BLaER1 (cell line): Measurements from ENCODE around the gene PPP1R7.

Experiments used
- H3K27ac ChIP-seq: shearing (Covaris generic); formaldehyde crosslinking; 2 replicates; pipeline ENCODE4 v1.8.1; 2022
- H3K27me3 ChIP-seq: shearing (Covaris generic); formaldehyde crosslinking; 2 replicates; pipeline ENCODE4 v1.8.1; 2022
- H3K36me3 ChIP-seq: shearing (Covaris generic); formaldehyde crosslinking; 2 replicates; pipeline ENCODE4 v1.8.1; 2022
- H3K4me1 ChIP-seq: shearing (Covaris generic); formaldehyde crosslinking; 2 replicates; pipeline ENCODE4 v1.8.1; 2022
- H3K4me2 ChIP-seq: shearing (Covaris generic); formaldehyde crosslinking; 2 replicates; pipeline ENCODE4 v1.8.1; 2022
- H3K4me3 ChIP-seq: shearing (Covaris generic); formaldehyde crosslinking; 2 replicates; pipeline ENCODE4 v1.8.1; 2022
- H3K9ac ChIP-seq: shearing (Covaris generic); formaldehyde crosslinking; 2 replicates; pipeline ENCODE4 v1.8.1; 2022
- H3K9me3 ChIP-seq: shearing (Covaris generic); formaldehyde crosslinking; 2 replicates; pipeline ENCODE4 v1.8.1; 2022
- H4K20me1 ChIP-seq: shearing (Covaris generic); formaldehyde crosslinking; 2 replicates; pipeline ENCODE4 v1.8.1; 2022
- Cebpa-rat ChIP-seq: shearing (Covaris generic); IDR thresholded peaks from 2 replicates; pipeline ENCODE4 v1.8.1; 2022

The PPP1R7 gene

DNA sequence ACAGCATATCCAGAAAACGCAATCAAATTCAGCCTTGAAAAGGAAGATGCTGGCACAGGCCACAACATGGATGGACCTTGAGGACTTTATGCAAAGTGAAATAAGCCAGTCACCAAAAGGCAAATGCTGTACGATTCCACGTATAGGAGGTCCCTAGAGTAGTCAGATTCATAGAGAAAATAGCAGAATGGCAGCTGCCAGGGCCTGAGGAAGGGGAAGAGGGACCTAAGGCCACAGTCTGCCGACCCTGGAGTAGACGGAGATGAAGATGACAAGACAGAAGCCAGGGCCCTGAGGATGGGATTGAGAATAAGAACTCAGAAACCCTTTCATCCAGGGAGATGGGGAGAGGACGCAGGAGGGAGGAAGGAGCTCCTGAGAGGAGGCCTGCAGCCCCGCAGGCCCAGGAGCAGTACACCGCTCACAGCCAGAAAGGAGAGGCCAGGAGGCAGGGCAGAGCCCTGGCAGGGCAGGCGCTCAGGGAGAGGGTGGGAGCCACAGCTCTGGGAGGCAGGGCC is 40.1 kb upstream of the PPP1R7 start:
- Histone ChIP-seq H3K4me3 (no peak overlapping the region), H3K4me2 (peak overlapping the region; percentile 68), H4K20me1 (no peaks in the 10 kb centered on the region), H3K27ac (peak overlapping the region; percentile 59), H3K9me3 (no peaks in the 10 kb centered on the region), H3K4me1 (peaks cover 56% of the 10 kb centered on the region), H3K36me3 (peaks cover 70% of the 10 kb centered on the region), H3K27me3 (no peaks in the 10 kb centered on the region), H3K9ac (no peak overlapping the region)
- TF ChIP-seq Cebpa-rat, result no peak

DNA sequence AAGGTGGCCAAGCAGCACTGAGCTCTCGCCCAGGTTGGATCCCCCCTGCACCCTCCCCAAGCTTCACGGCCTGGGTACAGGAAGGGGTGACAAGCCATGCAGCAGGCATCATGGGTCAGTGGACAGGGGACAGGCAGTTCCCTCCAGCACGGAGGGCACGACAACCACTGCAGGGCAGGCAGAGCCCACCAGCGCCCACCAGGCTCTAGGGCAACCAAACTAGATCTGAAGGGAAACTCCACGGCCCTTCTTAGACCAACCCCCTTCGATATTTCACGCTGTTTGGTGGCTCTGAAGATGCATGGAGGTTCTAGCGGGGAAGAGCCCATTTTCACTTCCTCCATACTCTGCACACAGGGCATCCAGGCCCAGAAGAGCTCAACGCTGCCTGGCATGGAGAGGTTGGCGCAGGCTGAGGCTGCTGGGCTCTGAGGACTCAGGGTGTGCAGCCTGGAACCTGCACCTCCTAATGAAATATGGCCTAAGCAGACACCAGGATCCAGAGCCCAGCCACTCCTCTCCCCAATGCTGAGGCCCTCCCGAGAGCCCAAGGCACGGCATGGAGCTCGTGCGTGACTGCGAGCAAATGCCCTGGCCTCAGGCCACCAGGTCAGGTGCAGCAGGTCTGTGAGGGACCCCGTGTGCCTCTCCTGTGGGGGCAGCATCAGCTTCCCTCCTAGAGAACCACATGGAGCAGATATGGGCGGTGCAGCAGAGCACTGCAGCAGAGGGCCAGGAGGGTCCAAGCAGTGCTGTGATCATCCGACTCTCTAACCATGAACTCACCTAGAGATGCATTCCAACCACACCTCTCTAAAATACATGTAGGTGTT is 39.4 kb upstream of the PPP1R7 start:
- Histone ChIP-seq H3K4me2 (peak overlapping the region; percentile 68), H3K4me1 (peaks cover 49% of the 10 kb centered on the region), H3K27ac (peak overlapping the region; percentile 59), H4K20me1 (no peaks in the 10 kb centered on the region), H3K9me3 (no peaks in the 10 kb centered on the region), H3K4me3 (no peak overlapping the region), H3K27me3 (no peaks in the 10 kb centered on the region), H3K9ac (no peak overlapping the region), H3K36me3 (peaks cover 73% of the 10 kb centered on the region)
- no peak for TF ChIP-seq Cebpa-rat

DNA sequence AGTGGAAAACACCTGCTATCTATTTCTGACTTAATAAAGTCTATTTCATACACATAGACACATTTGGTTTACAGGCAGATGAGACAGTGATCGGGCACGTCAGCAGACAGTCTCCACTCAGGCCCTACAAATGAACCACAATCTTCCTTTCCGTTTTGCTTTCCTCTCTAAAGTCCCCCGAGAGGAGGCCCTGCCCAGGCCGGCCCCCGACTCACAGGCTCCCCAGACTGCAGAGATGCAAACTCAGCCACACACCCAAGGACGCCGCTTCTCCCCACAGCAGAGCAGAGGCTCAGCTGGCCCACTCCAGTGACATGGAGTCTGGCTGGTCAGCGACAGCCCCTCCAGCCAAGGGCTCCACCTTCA is 38.8 kb upstream of the PPP1R7 start:
- Histone ChIP-seq H3K4me1 (peaks cover 43% of the 10 kb centered on the region), H3K9ac (0 out of 2 replicates have a peak overlapping the region, but pooled peaks have one; percentile 55), H3K4me3 (no peak overlapping the region), H3K27ac (0 out of 2 replicates have a peak overlapping the region, but pooled peaks have one; percentile 44), H3K27me3 (no peaks in the 10 kb centered on the region), H3K4me2 (peak overlapping the region; percentile 68), H3K36me3 (peaks cover 77% of the 10 kb centered on the region), H3K9me3 (no peaks in the 10 kb centered on the region), H4K20me1 (no peaks in the 10 kb centered on the region)
- TF ChIP-seq Cebpa-rat, result no peak

DNA sequence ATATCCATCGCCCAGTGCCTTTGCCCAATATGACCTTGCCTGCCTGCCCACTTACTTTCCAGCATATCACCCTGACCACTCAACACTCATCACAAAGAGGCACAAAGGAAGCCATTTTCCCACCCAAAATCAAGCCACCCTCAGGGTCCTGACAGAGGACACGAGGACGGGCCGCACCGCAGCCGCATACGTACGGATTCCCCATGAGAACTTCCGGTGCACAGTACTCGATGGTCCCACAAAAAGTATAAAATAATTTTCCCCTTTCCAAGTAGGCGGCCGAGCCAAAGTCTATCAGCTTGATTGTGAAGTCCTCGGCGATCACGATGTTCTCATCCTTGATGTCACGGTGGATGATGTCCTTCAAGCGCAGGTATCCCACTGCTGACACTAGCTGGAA is 38.2 kb upstream of the PPP1R7 start:
- 0 out of 2 replicates have a peak overlapping the region, but pooled peaks have one; percentile 55 for H3K9ac ChIP-seq
- H4K20me1 ChIP-seq, result no peaks in the 10 kb centered on the region
- no peak overlapping the region for H3K4me2 ChIP-seq
- H3K27me3 ChIP-seq, result no peaks in the 10 kb centered on the region
- peaks cover 77% of the 10 kb centered on the region for H3K36me3 ChIP-seq
- H3K4me3 ChIP-seq, result no peak overlapping the region
- peaks cover 41% of the 10 kb centered on the region for H3K4me1 ChIP-seq
- H3K27ac ChIP-seq, result no peak overlapping the region
- TF ChIP-seq Cebpa-rat, result no peak
- no peaks in the 10 kb centered on the region for H3K9me3 ChIP-seq

DNA sequence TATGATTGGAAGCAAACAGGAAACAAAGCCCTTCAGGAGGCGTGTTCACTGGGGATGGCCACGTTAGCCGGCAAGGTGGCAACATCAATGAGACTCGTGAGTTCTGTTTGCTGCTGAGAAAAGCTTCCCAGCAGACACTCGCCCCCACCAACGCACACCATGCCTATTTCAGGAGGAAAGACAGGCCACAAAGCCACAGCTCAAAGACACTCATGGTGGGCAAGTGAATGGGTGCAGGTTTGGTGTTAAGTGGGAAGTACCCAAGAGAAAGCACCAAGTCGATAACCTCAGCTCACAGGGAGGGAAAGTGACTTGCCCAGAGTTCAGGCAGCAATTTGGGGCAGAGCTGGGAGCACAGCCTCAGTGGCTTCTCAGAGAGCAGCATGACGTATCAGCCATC is 37.7 kb upstream of the PPP1R7 start:
- Histone ChIP-seq H3K4me1 (peaks cover 41% of the 10 kb centered on the region), H3K36me3 (peaks cover 75% of the 10 kb centered on the region), H3K9me3 (no peaks in the 10 kb centered on the region), H3K27me3 (no peaks in the 10 kb centered on the region), H3K9ac (no peak overlapping the region), H4K20me1 (no peaks in the 10 kb centered on the region), H3K4me3 (no peak overlapping the region), H3K4me2 (no peak overlapping the region), H3K27ac (no peak overlapping the region)
- no peak for TF ChIP-seq Cebpa-rat

DNA sequence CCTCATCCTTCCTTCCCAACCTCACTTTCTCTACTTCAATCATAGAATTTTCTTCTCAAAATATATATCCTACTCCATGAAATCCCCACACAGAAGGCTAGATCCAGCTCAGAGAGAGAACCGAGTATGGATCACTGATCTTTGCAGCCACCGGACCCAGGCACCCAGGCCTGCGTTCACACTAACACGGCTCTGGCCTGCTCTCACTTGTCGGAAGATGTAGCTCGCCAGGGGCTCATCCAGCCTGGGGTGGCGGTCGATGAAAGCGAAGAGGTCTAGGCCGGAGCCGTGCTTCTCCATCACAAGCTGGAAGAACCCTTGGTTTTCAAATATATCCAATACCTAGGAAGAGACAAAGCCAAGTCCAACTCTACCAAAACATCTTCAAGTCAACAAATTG is 35.4 kb upstream of the PPP1R7 start:
- Histone ChIP-seq H3K4me2 (no peak overlapping the region), H3K4me3 (no peak overlapping the region), H3K36me3 (peaks cover 65% of the 10 kb centered on the region), H3K9me3 (no peaks in the 10 kb centered on the region), H3K9ac (no peak overlapping the region), H3K27me3 (no peaks in the 10 kb centered on the region), H3K27ac (no peak overlapping the region), H4K20me1 (no peaks in the 10 kb centered on the region), H3K4me1 (peaks cover 28% of the 10 kb centered on the region)
- no peak for TF ChIP-seq Cebpa-rat

DNA sequence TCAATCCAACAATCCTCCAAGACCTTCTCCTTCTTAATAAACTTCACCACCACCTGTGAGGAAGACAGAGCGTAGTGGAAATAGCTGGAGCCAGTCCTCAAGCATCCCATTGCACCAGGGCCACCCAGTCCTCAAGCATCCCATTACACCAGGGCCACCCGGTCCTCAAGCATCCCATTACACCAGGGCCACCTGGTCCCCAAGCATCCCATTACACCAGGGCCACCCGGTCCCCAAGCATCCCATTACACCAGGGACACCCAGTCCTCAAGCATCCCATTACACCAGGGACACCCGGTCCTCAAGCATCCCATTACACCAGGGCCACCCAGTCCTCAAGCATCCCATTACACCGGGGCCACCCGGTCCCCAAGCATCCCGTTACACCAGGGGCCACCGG is 34.9 kb upstream of the PPP1R7 start:
- no peak overlapping the region for H3K4me3 ChIP-seq

DNA sequence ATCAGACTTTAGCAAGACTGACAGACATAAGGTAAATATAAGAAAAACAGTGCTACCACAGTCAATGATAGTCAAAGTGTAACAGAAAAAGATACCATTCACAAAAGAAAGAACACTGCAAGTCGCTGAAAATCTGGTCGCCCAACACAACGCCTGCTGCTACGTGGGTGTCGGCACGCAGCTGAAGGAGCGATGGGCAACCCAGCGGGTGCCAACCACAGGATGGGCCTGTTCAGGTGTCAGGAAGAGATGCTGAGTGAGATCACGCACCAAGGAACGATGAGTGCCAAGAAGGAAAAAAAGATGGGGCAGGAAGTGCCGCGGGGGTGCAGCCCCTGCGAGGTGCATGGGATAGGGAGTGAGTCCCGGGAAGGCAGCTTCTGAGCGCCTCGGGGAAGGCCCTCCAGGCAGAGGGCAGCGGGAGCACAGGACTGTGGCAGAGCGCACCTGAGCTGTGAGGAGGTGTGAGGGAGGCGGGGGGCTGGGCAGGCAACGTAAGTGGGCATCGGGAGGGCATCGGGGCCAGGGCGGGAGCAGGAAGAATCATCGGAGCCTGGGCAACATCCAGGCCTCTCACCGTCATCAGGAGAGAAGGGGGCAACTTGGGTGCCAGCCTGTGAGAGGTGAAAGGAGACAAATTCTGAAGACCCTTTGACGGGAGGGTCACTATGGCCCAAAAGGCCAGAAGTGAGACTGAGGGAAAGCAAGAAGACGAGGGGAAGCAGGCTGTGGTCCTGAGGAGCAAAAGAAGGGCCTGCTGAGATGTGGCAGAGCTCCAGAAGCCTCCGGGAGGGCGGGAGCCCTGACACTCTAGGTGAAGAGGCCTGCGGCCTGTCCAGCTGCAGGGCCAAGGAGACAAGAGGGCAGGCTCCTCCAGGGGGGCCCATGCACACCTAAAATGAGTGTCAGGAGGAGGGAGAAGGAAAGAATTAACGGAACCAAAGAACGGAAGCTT is 33.4 kb upstream of the PPP1R7 start:
- Histone ChIP-seq H3K36me3 (peaks cover 71% of the 10 kb centered on the region), H3K27me3 (no peaks in the 10 kb centered on the region), H3K4me3 (no peak overlapping the region), H3K4me1 (peaks cover 8% of the 10 kb centered on the region), H3K9ac (no peak overlapping the region), H3K9me3 (peaks cover 4% of the 10 kb centered on the region; the same call in 1 of the 2 replicates), H4K20me1 (no peaks in the 10 kb centered on the region), H3K4me2 (no peak overlapping the region), H3K27ac (no peak overlapping the region)
- TF ChIP-seq Cebpa-rat, result no peak

More for the DNA sequence above, 34.9 kb upstream of the PPP1R7 start:
- Histone ChIP-seq H3K27ac (no peak overlapping the region), H3K9ac (no peak overlapping the region), H3K9me3 (no peaks in the 10 kb centered on the region), H3K4me2 (no peak overlapping the region), H3K27me3 (no peaks in the 10 kb centered on the region), H3K4me1 (peaks cover 23% of the 10 kb centered on the region), H4K20me1 (no peaks in the 10 kb centered on the region), H3K36me3 (peaks cover 65% of the 10 kb centered on the region)
- TF ChIP-seq Cebpa-rat, result no peak

DNA sequence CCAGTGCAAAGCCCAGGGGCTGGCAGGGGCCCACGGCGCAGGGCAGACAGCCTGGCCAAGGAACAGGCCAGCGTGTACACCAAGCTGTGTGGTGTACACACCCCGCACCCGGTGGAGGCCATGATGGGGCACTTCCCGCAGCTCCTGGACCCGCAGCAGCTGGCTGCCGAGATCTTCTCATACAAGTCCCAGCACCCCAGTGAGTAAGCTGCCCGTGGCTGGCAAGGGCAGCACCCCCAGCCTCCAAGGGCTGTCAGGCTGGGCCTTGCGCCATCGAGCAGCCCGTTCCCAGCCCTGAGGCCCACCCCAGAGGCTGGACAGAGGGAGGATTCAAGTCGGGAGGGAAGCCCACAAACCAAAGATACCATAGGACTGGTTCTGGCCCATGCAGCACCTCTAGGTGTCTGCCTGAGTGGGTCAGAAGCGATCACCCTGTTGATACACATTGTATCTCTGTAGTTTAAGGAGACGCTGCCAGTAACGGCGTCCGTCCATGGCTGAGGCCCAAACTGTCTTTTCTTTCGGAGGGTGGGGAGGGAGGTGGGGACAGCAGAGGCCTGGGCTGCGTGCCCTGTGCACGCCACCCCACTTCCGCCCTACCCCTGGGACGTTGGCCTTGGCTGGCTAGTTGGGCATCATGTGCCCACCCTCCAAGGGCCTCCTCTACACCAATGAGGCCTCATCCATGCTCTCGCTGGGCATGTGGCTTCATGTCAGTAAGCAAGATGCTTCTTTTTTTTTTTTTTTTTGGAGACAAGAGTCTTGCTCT is 31.3 kb upstream of the PPP1R7 start:
- Histone ChIP-seq H3K27me3 (no peaks in the 10 kb centered on the region), H3K27ac (no peak overlapping the region), H3K4me1 (no peaks in the 10 kb centered on the region), H3K4me2 (no peak overlapping the region), H4K20me1 (no peaks in the 10 kb centered on the region), H3K9ac (no peak overlapping the region), H3K4me3 (no peak overlapping the region), H3K9me3 (peaks cover 4% of the 10 kb centered on the region; the same call in 1 of the 2 replicates), H3K36me3 (peaks cover 69% of the 10 kb centered on the region)
- no peak for TF ChIP-seq Cebpa-rat
